ENCODE measurements around the gene MRTO4. TPM values are rescaled to one million over a fixed set of nuclear protein-coding genes. Genes with fewer than 3 reads are reported as not detected.

MRTO4 gene
- total and polyA plus RNA-seq, 2 of the 13 experiments (the other 11 are each of a cell fraction or from before 2014, with no cell fraction given): 28.1 to 59.2 TPM

GRCh38 chr1:19222979-19223824 is 28.4 kb upstream of the MRTO4 start (continued):
- no peak for TF ChIP-seq ZBTB40 (IDR thresholded peaks at IDR 0.05)
- TF ChIP-seq ZBTB40 (CRISPR knock-in tag; IDR thresholded peaks at IDR 0.05): no peak
- TF ChIP-seq BRF2 (CRISPR knock-in tag; IDR thresholded peaks at IDR 0.05): no peak
- TF ChIP-seq ZFP36L1 (CRISPR knock-in tag; IDR thresholded peaks at IDR 0.05): peak; percentile 65; the same call in 1 of the 2 replicates
- TF ChIP-seq FOSL2 (CRISPR knock-in tag; IDR thresholded peaks at IDR 0.05): no peak
- TF ChIP-seq XRCC5 (optimal IDR thresholded peaks at IDR 0.05; ENCODE audit: low read length): no peak
- TF ChIP-seq CBX2 (IDR thresholded peaks at IDR 0.05; ENCODE audit: low read depth, low read length): no peak
- TF ChIP-seq CBX2 (CRISPR knock-in tag; IDR thresholded peaks at IDR 0.05; ENCODE audit: low read depth): no peak
- TF ChIP-seq RBM39 (IDR thresholded peaks at IDR 0.05; ENCODE audit: low read depth, low read length, poor library complexity, severe bottlenecking): no peak
- TF ChIP-seq LCORL (IDR thresholded peaks at IDR 0.05): no peak
- TF ChIP-seq LCORL (CRISPR knock-in tag; IDR thresholded peaks at IDR 0.05): no peak
- TF ChIP-seq ZFP36 (IDR thresholded peaks at IDR 0.05; ENCODE audit: borderline replicate concordance, low read depth, low read length, partially characterized antibody): no peak
- TF ChIP-seq ZBTB14 (CRISPR knock-in tag; IDR thresholded peaks at IDR 0.05): no peak
- TF ChIP-seq ZMAT3 (CRISPR knock-in tag; conservative IDR thresholded peaks at IDR 0.05): no peak
- no peak for TF ChIP-seq ZBTB7A (CRISPR knock-in tag; IDR thresholded peaks at IDR 0.05)
